Lung microvascular endothelial cell (primary cell): Measurements from ENCODE around the gene GDF10. TPM values are rescaled to one million over a fixed set of nuclear protein-coding genes. Genes with fewer than 3 reads are reported as not detected.
A peak's percentile ranks its signal among the peaks of the same experiment; 100 is the strongest.

Experiments
- DNase-seq, 2 donors: peaks; one replicate each; pipeline versions ENCODE4 v3.0.0 to v3.0.0-alpha.2; 2010; ENCODE audit warnings: low read depth in 2 of 2
- total RNA-seq: library from RNA; depleted of rRNA; stranded (reverse); fragments of >200 nt; gene quantifications from 2 replicates; pipeline ENCODE4 v1.2.1, GENCODE V29; 2014

Gene GDF10
- under 0.01 TPM in 1 of 2 replicates, not detected in the other for total RNA-seq

- DNase-seq = no peak
These were observed at the start of gene GDF10 for GRCh38 chr10:47299611-47300428. TSS of gene GDF10 (plus strand) at chr10:47300197. CDS start at chr10:47300652, 455 bp downstream.

- DNase-seq = no peak
These were observed 47.8 kb upstream of the GDF10 start for GRCh38 chr10:47252093-47252780.

GRCh38 chr10:47253030-47253637 lies 46.9 kb upstream of the GDF10 start:
- DNase-seq = no peak

- peak in 1 of 2 donors; percentile 50 for DNase-seq
These were observed 46.2 kb upstream of the GDF10 start for GRCh38 chr10:47253651-47254375.

GRCh38 chr10:47254611-47255010 lies 45.4 kb upstream of the GDF10 start:
- no peak for DNase-seq

GRCh38 chr10:47255033-47255813 lies 44.8 kb upstream of the GDF10 start:
- DNase-seq = no peak

GRCh38 chr10:47255866-47256265 lies 44.1 kb upstream of the GDF10 start:
- DNase-seq = no peak

- DNase-seq = no peak
These were observed 43.2 kb upstream of the GDF10 start for GRCh38 chr10:47256751-47257336.

GRCh38 chr10:47257396-47258120 lies 42.4 kb upstream of the GDF10 start:
- peak in 1 of 2 donors; percentile 60 for DNase-seq

GRCh38 chr10:47258921-47259320 lies 41.1 kb upstream of the GDF10 start:
- DNase-seq = no peak

GRCh38 chr10:47259466-47259865 lies 40.5 kb upstream of the GDF10 start:
- no peak for DNase-seq

GRCh38 chr10:47260505-47261111 lies 39.4 kb upstream of the GDF10 start:
- peak in 1 of 2 donors; percentile 4 for DNase-seq

- DNase-seq = no peak
These were observed 38.9 kb upstream of the GDF10 start for GRCh38 chr10:47261121-47261520.

- no peak for DNase-seq
These were observed 38.4 kb upstream of the GDF10 start for GRCh38 chr10:47261556-47261955.

GRCh38 chr10:47262606-47263533 lies 37.1 kb upstream of the GDF10 start:
- no peak for DNase-seq

GRCh38 chr10:47264797-47265281 lies 35.2 kb upstream of the GDF10 start:
- peak; percentile 30 to 67 for DNase-seq

GRCh38 chr10:47266602-47267001 lies 33.4 kb upstream of the GDF10 start:
- DNase-seq = no peak

- no peak for DNase-seq
These were observed 31.3 kb upstream of the GDF10 start for GRCh38 chr10:47268696-47269095.
